Measurements from ENCODE around the gene TERB1.

- no peak for TF ChIP-seq POLR2A (IDR thresholded peaks at IDR 0.05)
- TF ChIP-seq CTCF (IDR thresholded peaks at IDR 0.05): no peak
Measured at GRCh38 chr16:66849021-66849420, 47.6 kb upstream of the TERB1 start.

Data from thyroid gland (tissue), 4 donors.